T-helper 1 cell treated with Interleukin-12 subunit alpha and Interleukin-12 subunit beta and Interleukin-4 antibody, amounts not matched to agents 30 μg/mL and 1 μg/mL, for 36 hours (primary cell): ENCODE data around the gene TEX28.
A peak's percentile ranks its signal among the peaks of the same experiment; 100 is the strongest.
"Not testable (repeated sequence)": the region's sequence is repeated elsewhere in the genome, so short reads cannot be mapped to it uniquely, and the experiment has no call there.

Experiments
- H3K27ac Mint-ChIP-seq: one replicate; pipeline ENCODE4 v1.8.0; 2021; ENCODE audit warnings: mild to moderate bottlenecking, mixed read lengths
- H3K27me3 Mint-ChIP-seq: one replicate; pipeline ENCODE4 v1.8.0; 2021; ENCODE audit warnings: low read depth, mixed read lengths
- H3K36me3 Mint-ChIP-seq: one replicate; pipeline ENCODE4 v1.8.0; 2021; ENCODE audit warnings: low read depth, mixed read lengths
- H3K4me1 Mint-ChIP-seq: one replicate; pipeline ENCODE4 v1.8.0; 2021; ENCODE audit warnings: low read depth, mixed read lengths
- H3K4me3 Mint-ChIP-seq: one replicate; pipeline ENCODE4 v1.8.0; 2021; ENCODE audit warnings: mild to moderate bottlenecking, moderate library complexity, mixed read lengths
- H3K9me3 Mint-ChIP-seq: one replicate; pipeline ENCODE4 v1.8.0; 2021; ENCODE audit warnings: mixed read lengths

Gene TEX28

GRCh38 chrX:154303476-154303875 lies 8.6 kb upstream of the TEX28 start:
- H3K4me3 Mint-ChIP-seq: no peak overlapping the region
- peaks cover 11% of the 10 kb centered on the region for H3K4me1 Mint-ChIP-seq
- H3K36me3 Mint-ChIP-seq: no peaks in the 10 kb centered on the region
- no peak overlapping the region for H3K27ac Mint-ChIP-seq
- H3K27me3 Mint-ChIP-seq: peaks cover 4% of the 10 kb centered on the region
- no peaks in the 10 kb centered on the region for H3K9me3 Mint-ChIP-seq

DNA sequence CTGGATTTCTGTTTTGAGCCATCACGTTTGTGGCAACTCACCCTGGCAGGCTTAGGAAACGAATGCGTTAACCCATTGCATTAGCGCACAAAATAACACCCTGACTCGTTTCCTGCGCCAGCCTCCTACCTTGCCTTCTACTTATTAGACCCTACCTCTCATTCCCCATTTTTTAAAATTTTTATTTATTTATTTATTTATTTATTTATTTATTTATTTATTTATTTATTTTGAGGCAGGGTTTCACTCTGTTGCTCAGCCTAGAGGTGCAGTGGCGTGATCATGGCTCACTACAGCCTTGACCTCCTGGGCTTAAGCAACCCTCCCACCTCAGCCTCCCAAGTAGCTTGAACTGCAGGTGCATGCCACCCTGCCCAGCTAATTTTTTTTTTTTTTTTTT lies 8.1 kb upstream of the TEX28 start:
- not testable (repeated sequence) for H3K27me3 Mint-ChIP-seq, H3K4me3 Mint-ChIP-seq, H3K9me3 Mint-ChIP-seq, H3K36me3 Mint-ChIP-seq, H3K27ac Mint-ChIP-seq, H3K4me1 Mint-ChIP-seq

DNA sequence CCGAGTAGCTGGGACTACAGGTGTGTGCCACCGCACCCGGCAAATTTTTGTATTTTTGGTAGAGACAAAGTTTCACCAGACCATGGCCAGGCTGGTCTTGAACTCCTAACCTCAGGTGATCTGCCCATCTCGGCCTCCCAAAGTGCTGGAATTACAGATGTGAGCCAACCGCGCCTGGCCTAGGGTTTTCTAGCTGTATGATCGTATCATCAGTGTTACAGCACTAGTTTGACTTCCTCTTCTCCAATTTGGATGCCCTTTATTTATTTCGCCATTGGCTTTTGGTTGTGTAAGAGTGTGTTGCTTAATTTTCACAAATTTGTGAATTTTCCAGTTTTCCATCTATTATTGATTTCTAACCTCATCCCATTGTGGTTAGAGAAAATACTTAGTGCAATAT lies 5.9 kb upstream of the TEX28 start:
- no peak overlapping the region for H3K4me3 Mint-ChIP-seq
- H3K36me3 Mint-ChIP-seq: no peaks in the 10 kb centered on the region
- H3K4me1 Mint-ChIP-seq: peaks cover 2% of the 10 kb centered on the region
- no peak overlapping the region for H3K27ac Mint-ChIP-seq
- H3K9me3 Mint-ChIP-seq: no peaks in the 10 kb centered on the region
- peaks cover 4% of the 10 kb centered on the region for H3K27me3 Mint-ChIP-seq

- no peaks in the 10 kb centered on the region for H3K36me3 Mint-ChIP-seq
- H3K27me3 Mint-ChIP-seq: peaks cover 4% of the 10 kb centered on the region
- no peak overlapping the region for H3K4me3 Mint-ChIP-seq
- no peak overlapping the region for H3K27ac Mint-ChIP-seq
- no peaks in the 10 kb centered on the region for H3K9me3 Mint-ChIP-seq
- no peaks in the 10 kb centered on the region for H3K4me1 Mint-ChIP-seq
Measured at GRCh38 chrX:154298312-154298711, 3.4 kb upstream of the TEX28 start.

DNA sequence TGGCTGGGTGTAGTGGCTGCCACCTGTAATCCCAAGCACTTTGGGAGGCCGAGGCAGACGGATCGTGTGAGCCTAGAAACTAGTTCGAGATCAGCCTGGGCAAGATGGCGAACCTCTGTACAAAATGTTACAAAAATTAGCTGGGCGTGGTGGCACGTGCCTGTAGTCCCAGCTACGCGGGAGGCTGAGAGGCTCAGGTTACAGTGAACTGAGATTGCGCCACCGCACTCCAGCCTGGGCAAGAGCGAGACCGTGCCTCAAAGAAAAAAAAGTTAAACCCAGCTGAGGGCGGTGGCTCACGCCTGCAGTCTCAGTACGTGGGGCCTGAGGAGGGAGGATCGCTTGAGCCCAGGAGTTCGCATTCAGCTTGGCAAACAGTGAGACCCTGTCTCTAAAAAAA lies 1.8 kb upstream of the TEX28 start:
- no peak overlapping the region for H3K4me3 Mint-ChIP-seq
- no peak overlapping the region for H3K27ac Mint-ChIP-seq
- peaks cover 4% of the 10 kb centered on the region for H3K27me3 Mint-ChIP-seq
- no peaks in the 10 kb centered on the region for H3K9me3 Mint-ChIP-seq
- H3K4me1 Mint-ChIP-seq: no peaks in the 10 kb centered on the region
- H3K36me3 Mint-ChIP-seq: no peaks in the 10 kb centered on the region

DNA sequence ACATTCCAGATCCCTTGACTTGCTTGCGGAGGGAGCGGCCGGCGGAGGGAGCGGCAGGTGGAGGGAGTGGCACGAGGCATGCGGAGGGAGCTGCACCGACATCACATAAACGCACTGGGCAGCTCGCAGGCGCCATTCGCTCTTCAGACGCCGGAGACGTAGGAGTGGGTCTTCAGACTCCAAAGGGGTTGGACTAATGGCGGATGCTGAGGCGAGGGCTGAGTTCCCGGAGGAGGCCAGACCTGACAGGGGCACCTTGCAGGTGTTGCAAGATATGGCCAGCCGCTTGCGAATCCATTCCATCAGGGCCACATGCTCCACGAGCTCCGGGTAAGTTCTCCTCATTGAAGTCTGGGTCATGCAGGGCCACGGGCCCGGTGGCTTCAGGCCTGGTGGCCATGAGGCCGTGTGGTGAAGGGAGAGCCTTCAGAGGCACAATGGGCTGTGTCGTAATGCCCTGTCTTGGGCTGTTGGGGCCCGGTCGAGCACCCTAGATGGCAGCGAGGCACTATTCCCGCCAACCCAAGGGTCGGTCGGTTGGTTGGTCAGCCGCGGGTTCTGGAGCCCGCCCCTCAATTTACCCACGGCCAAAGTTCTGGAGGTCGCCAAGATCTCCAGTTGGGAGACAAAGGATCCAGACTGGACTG lies 863 bp upstream of the TEX28 start, which contains the start of gene TKTL1:
Gene TKTL1, plus strand, starts transcription at position 132 of the 647 bp plus-strand sequence. Its CDS starts 65 bp downstream, at position 197.
- Mint-ChIP-seq H3K4me3 (no peak within 1 kb of the TSS), H3K27ac (no peak within 1 kb of the TSS), H3K27me3 (peaks cover 4% of the 10 kb centered on the region), H3K9me3 (no peaks in the 10 kb centered on the region), H3K4me1 (no peaks in the 10 kb centered on the region), H3K36me3 (no peaks in the 10 kb centered on the region)

DNA sequence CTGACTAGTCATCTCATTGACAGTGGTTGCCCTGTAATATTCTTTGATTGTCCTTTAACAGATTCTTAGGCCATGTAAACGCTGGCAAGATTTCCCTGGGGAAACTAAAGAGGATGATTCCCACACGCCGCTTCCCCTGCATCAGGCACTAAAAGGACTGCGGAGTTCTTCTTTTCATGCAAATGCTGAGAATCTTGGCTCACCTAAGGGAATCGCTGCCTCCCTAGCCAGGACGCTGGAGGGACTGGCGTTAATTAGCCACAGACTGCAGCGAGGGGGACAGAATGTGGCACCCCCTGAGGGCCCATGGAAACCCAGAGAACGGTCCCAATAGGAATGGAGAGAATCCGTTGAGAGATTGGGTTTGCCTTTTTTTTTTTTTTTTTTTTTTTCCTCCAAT lies 8.5 kb downstream of the TEX28 start:
- H3K9me3 Mint-ChIP-seq, H3K4me3 Mint-ChIP-seq, H3K36me3 Mint-ChIP-seq, H3K27ac Mint-ChIP-seq, H3K4me1 Mint-ChIP-seq, H3K27me3 Mint-ChIP-seq: not testable (repeated sequence)

DNA sequence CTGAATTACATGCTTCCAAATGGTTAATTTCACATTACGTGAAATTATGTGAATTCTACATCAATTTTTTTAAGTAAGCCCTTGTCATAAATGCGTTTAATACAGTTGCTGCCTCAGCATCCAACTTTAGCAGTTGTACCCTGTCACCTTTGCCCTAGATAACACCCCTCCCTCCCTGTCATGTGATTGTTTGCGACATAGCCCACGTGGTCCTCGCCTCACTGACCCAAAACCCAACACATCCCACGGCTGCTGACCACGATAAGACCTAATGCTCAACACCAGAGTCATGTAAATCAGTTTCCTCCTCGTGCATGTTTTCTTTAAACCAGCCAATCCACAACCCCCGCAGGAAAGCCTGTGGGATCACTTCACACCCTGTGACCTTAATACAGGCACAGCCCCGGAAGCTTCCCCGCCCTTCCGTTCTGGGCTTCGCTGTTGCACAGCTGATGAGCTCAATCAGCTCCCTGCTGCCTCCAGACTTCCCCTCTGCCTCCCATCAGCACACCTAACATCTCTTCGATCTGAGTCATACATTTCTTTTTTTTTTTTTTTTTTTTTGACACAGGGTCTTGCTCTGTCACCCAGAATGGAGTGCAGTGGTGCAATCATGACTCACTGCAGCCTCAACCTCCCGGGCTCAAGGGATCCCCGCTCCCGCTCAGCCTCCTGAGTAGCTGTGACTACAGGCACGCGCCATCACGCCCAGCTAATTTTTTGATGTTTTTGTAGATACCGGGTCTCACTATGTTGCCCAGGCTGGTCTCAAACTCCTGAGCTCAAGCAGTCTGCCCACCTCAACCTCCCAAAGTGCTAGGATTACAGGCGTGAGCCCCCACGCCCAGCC lies 10.2 kb downstream of the TEX28 start:
- H3K4me3 Mint-ChIP-seq, H3K27me3 Mint-ChIP-seq, H3K27ac Mint-ChIP-seq, H3K9me3 Mint-ChIP-seq, H3K36me3 Mint-ChIP-seq, H3K4me1 Mint-ChIP-seq: not testable (repeated sequence)

- not testable (repeated sequence) for H3K36me3 Mint-ChIP-seq, H3K9me3 Mint-ChIP-seq, H3K27ac Mint-ChIP-seq, H3K27me3 Mint-ChIP-seq, H3K4me1 Mint-ChIP-seq, H3K4me3 Mint-ChIP-seq
Measured at GRCh38 chrX:154269245-154269644, 25.7 kb downstream of the TEX28 start.

- not testable (repeated sequence) for H3K27me3 Mint-ChIP-seq, H3K36me3 Mint-ChIP-seq, H3K27ac Mint-ChIP-seq, H3K4me1 Mint-ChIP-seq, H3K4me3 Mint-ChIP-seq, H3K9me3 Mint-ChIP-seq
Measured at GRCh38 chrX:154263072-154263471, 31.9 kb downstream of the TEX28 start.

DNA sequence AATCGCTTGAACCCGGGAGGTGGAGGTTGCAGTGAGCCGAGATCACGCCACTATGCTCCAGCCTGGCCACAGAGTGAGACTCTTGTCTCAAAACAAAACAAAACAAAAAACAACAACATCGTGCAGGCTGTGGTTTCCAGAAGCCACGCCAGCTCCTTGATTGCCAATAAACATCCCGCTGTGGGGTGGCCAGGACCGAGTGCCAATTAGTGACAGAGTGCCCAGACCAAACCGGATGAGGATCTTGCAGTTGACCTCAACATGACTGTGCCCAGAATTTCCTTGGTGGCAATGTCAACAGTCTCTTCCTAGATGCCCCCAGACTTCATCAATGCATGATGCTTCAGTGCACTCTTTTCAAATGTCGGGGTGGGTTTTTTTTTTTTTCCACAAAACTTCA lies 36.2 kb downstream of the TEX28 start:
- not testable (repeated sequence) for H3K27me3 Mint-ChIP-seq, H3K36me3 Mint-ChIP-seq, H3K4me1 Mint-ChIP-seq, H3K9me3 Mint-ChIP-seq, H3K27ac Mint-ChIP-seq, H3K4me3 Mint-ChIP-seq

GRCh38 chrX:154257282-154257681 lies 37.6 kb downstream of the TEX28 start, which contains the start of gene OPN1MW3:
TSS of gene OPN1MW3 (plus strand) at chrX:154257582. CDS start at chrX:154257620, 38 bp downstream.
- H3K27ac Mint-ChIP-seq, H3K9me3 Mint-ChIP-seq, H3K36me3 Mint-ChIP-seq, H3K4me1 Mint-ChIP-seq, H3K27me3 Mint-ChIP-seq, H3K4me3 Mint-ChIP-seq: not testable (repeated sequence)

- not testable (repeated sequence) for H3K9me3 Mint-ChIP-seq, H3K27ac Mint-ChIP-seq, H3K27me3 Mint-ChIP-seq, H3K4me1 Mint-ChIP-seq, H3K4me3 Mint-ChIP-seq, H3K36me3 Mint-ChIP-seq
Measured at GRCh38 chrX:154248076-154248475, 46.8 kb downstream of the TEX28 start.

GRCh38 chrX:154247377-154248045 lies 47.4 kb downstream of the TEX28 start:
- H3K4me1 Mint-ChIP-seq, H3K9me3 Mint-ChIP-seq, H3K27me3 Mint-ChIP-seq, H3K4me3 Mint-ChIP-seq, H3K36me3 Mint-ChIP-seq: not testable (repeated sequence)
- peak overlapping the region; percentile 68 for H3K27ac Mint-ChIP-seq

GRCh38 chrX:154239982-154240503 lies 54.9 kb downstream of the TEX28 start:
- H3K27me3 Mint-ChIP-seq, H3K9me3 Mint-ChIP-seq, H3K27ac Mint-ChIP-seq, H3K4me3 Mint-ChIP-seq, H3K4me1 Mint-ChIP-seq, H3K36me3 Mint-ChIP-seq: not testable (repeated sequence)
